ENCODE results near the gene RASA2.
A peak's percentile ranks its signal among the peaks of the same experiment; 100 is the strongest.

Gene RASA2, protein sequence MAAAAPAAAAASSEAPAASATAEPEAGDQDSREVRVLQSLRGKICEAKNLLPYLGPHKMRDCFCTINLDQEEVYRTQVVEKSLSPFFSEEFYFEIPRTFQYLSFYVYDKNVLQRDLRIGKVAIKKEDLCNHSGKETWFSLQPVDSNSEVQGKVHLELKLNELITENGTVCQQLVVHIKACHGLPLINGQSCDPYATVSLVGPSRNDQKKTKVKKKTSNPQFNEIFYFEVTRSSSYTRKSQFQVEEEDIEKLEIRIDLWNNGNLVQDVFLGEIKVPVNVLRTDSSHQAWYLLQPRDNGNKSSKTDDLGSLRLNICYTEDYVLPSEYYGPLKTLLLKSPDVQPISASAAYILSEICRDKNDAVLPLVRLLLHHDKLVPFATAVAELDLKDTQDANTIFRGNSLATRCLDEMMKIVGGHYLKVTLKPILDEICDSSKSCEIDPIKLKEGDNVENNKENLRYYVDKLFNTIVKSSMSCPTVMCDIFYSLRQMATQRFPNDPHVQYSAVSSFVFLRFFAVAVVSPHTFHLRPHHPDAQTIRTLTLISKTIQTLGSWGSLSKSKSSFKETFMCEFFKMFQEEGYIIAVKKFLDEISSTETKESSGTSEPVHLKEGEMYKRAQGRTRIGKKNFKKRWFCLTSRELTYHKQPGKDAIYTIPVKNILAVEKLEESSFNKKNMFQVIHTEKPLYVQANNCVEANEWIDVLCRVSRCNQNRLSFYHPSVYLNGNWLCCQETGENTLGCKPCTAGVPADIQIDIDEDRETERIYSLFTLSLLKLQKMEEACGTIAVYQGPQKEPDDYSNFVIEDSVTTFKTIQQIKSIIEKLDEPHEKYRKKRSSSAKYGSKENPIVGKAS

DNA sequence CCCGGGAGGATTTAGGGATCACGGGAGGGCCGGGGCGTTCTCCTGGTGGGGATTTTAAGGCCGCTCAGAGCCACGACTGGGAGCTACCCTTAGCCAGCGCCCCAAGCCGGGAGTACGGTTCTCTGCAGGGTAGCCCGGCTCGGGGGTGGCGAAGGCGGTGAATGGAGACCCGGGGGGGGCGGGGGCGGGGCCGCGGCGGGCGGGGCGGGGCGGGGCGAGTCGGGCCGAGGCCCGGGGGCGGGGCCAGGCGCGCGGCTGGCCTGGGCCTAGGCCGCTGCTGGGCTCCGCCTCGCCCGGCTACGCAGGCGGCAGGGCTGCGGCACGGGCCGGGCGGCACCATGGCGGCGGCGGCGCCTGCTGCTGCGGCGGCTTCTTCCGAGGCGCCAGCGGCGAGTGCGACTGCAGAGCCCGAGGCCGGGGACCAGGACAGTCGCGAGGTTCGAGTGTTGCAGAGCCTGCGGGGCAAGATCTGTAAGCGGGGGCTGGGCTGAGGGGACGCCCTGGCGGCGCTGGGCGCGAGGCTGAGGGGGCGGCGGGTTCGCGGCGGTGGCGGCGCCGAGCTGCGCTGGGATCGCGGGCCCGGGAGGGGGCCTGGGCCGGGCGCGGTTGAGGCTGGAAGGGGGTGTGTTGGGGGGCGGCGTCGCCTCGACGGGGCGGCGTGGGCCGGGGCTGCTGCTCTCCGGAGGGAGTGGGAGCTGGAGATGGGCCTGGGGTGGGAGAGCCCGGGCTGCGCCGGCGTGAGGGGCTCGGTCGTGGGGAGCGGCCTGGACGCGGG is at the start of gene RASA2:
TSS of gene RASA2 (plus strand) at position 282 of the 775 bp plus-strand sequence. CDS start at position 339, 57 bp downstream.
- peak; percentile 81 for DNase-seq

DNA sequence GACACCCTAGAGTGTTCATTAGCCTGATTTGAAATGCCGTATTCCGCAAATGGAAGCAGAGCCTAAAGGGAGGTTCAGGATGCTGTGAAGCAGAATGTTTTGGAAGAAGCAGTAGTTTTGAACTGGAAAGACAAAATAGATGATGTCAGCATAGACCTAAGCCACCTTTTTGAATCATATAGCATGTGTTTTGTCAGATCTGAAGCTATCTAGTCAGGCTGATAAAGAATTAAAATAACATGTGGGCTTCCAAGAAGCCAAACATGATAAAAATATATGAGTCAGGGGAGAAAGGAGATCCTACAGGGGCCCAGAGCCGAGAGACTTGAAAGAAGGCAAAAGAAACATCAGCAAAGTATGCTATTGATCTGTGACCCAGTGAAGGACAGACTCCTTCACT is 47.2 kb upstream of the RASA2 start:
- DNase-seq, result no peak

DNA sequence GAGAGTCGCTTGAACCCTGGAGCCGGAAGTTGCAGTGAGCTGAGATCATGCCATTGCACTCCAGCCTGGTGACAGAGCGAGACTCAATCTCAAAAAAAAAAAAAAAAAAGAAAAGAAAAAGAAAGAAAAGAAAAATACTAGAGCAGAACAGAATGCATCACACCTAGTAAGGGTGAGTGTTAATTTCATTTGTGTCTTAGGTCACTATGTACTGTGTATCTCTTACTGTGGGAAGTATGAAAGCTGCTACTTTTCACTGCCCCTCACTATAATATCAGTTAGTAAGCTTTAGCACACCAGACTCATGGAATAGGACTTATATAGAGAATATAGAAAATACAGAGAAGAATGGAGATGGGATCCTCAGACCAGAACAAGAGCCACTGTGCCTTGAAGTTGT is 45.9 kb upstream of the RASA2 start:
- no peak for DNase-seq

DNA sequence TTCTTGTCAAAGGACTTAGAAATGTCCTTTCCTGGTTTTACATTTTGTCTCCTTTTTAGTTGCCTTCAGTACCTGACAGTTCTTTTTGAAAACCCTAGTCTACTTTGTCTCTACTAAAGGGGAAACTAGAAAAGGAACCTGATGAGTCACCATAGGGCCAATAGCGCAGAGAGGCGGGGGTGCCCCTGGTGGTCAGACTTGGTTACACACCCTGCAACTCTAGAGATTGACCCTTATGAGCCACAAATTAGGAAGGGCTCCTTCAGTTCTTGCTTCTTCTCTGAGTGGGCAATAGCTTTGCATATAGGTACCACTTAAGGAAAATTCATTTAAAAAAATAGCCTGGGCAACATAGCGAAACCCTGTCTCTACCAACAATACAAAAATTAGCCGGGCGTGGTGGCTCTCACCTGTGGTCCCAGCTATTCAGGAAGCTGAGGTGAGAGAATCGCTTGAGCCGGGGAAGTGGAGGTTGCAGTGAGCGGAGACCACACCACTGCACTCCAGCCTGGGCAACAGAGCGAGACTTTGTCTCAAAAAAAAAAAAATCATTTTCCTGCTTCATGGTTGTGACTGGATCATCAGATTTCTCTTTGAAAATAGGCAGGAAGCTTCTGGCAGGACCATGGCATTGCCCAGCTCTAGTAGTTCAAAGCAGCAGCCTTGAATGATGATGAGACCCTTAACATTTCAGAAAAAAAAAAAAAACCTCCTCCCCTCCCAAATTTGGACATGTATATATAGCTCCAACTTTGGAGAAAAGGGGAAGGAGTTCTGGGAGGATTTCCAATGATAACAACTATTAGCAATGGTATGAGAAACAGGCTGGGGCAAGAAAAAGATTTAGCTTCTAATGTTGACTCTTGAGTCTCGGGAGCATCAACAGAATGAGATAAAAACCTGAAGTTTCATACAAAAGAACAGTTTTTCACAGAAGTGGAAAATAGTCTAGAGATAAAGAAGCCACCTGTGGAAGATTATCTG is 45.2 kb upstream of the RASA2 start:
- peak; percentile 85 for DNase-seq

DNA sequence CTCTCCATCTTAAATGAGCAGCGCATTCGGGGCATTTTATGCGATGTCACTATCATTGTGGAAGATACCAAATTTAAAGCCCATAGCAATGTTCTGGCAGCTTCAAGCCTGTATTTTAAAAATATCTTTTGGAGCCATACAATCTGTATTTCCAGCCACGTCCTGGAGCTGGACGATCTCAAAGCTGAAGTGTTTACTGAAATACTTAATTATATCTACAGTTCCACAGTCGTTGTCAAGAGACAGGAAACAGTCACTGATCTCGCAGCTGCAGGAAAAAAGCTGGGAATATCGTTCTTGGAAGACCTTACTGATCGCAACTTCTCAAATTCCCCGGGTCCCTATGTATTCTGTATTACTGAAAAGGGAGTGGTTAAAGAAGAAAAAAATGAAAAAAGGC is 44.4 kb upstream of the RASA2 start:
- no peak for DNase-seq

DNA sequence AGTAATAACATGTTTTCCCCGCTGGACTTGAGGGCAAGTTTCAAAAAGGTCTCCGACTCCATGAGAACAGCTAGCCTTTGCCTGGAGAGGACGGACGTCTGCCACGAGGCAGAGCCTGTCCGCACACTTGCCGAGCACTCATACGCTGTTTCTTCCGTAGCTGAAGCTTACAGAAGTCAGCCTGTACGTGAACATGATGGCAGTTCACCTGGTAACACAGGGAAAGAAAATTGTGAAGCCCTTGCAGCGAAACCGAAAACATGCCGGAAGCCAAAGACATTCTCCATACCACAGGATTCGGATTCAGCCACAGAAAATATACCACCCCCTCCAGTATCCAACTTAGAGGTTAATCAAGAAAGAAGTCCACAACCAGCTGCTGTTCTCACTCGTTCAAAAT is 43.9 kb upstream of the RASA2 start:
- DNase-seq, result no peak

DNA sequence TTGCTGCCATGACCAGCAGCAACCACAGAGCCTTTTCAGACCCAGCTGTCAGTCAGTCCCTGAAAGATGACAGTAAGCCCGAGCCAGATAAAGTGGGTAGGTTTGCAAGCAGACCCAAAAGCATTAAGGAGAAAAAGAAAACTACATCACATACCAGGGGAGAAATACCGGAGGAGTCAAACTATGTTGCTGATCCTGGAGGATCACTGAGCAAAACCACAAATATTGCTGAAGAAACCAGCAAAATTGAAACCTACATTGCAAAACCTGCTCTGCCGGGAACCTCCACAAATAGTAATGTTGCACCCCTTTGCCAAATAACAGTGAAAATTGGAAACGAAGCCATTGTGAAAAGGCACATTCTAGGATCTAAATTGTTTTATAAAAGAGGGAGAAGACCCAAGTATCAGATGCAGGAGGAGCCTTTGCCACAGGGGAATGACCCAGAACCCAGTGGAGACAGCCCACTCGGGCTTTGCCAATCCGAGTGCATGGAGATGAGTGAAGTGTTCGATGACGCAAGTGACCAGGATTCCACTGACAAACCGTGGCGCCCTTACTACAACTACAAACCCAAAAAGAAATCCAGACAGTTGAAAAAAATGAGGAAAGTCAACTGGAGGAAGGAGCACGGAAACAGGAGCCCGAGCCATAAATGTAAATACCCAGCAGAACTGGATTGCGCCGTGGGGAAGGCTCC is 42.1 kb upstream of the RASA2 start:
- no peak for DNase-seq

DNA sequence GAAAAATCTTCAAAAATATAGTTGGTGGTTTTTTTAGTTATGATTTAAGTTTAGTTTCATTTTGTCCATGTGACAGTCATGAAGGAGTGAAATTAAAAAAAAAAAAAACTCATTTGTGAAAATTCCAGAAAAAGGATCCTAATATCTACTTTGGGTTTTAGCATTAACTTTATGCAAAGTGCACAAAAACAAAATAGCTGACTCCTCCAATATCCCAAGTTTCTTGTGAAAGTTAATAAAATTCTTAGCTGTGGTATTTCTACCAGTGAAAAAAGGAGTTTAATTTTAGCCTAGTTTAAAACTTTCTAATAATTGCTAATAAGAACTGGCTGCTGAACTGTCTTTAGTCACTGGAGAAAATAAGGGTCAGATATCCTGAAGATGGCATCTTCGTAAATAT is 40.8 kb upstream of the RASA2 start:
- DNase-seq, result no peak

DNA sequence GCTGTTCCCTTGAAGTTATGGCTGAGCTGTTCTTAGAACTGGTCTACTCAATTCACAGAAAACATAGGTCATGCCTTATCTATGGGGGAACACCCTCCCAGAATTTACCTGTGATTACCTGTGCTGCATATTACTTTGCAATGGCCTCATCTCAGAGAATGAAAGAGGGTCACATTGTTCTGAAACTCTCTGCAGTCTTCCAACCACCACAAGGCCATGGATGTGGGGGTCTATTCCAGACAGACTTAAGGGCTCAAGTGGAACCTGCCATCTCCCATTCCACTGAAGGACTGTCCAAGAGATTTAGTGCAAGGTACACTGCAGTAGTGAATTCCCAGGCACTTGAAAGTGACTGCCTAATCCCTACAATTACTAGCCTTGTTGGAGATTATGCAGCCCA is 40.1 kb upstream of the RASA2 start:
- no peak for DNase-seq

DNA sequence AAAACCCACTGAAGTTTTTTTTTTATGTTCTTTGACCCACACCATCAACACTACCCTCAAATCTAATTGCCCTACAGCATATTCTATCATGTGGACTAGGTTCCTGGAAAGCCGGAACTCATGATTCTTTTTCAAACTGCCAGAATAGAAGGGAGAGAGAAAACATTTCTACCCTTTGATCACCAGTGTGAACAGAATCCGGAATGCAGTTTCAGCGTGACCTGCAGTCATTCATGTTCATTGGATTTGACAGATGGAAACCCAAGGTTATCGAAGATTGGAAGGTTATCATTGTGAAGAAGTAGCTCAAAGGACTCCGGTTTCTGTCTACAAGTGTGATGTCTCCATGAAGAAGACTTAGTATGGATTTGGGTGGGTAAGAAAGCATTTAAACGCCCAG is 39.4 kb upstream of the RASA2 start:
- DNase-seq, result no peak

DNA sequence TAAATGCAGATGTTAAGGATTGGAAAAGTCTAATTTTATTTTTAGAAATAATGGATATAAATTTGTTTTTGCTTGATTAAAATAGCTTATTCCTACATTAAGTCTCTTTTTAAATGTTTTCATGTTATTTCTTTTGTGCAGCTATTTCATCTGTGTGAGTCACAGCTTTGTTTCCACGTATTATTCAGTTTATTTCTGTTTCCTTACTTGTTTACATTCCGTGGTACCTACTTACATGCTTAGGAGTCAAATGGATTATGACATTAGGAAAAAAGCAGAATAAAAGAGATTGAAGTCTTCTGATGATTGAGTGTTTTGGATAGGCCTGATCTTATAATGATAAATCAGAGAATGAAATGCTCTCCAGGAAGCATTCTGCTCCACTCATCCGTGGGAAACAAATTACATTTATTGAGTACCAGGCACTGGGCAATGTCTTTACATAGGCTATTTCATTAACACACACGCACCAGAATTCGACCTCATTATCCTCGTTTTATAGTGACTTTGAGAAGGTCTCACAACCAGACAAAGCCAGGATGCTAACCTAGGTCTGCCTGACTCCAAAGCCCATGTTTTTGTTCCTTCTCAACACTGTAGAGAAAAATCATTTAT is 38.1 kb upstream of the RASA2 start:
- no peak for DNase-seq

DNA sequence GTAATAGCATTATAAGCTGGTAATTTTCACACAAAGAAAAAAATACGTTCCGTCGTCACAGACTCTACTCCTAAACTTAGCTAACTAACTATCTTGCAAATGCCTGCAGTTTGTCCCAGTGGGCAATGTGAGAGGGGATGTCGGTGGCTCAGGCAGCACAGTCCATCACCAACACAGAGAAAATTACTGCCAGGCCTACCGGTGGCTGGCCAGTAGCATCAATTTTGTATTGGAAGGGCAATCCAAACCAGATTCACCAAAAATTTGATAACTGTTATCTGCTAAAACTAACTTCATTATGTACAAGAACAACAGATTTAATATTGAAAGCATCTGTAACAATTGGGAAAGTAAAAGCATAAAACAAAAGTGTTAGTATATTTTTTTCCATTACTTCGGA is 37.4 kb upstream of the RASA2 start:
- DNase-seq, result no peak

DNA sequence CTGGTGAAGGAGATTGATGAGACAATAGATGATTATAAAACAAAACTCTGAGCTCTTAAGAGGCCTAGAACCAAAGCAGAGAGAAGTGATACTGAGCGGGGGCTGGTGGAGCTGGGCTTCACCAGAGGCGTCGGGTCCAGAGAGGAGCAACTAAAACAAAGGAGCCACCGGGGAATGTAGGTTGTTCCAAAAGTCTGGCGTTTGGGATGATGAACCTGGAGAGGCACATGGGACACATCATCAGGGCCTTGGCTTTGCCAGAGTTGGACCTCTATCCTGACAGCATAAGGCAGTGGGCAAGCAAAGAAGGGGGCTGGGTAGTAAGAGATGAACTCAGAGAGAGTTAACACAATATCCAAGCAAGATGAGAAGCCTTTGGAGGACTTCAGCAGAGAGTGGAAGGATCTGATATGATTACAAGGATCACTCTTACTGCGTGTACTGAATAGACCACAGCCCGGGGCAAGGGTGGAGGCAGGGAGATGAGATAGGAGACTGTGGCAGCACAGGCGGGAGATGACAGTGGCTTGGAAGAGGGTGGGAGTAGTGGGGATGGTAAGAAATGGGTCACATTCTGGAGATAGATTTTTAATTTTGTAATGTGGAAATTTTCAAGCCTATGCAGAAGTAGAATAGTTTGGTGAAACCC is 36.0 kb upstream of the RASA2 start:
- DNase-seq, result no peak

DNA sequence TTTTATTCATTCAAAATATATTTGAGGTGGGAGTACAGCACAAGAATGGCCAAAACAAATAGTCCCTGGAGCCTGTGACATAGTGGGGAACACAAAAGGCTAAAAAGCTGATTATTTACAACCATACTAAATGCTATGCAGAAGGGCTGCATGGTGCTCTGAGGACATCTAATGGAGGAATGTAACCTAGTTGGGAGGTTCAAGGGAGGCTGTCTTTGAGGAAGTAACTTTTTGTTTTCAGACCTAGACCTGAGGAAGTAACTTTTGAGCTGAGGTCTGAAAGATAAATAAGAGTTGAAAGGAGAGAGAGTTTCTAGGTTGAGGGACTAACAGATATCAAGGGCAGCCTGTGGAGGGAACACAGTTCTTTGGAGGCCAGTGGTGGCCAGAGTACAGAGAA is 34.8 kb upstream of the RASA2 start:
- peak; percentile 53 for DNase-seq

DNA sequence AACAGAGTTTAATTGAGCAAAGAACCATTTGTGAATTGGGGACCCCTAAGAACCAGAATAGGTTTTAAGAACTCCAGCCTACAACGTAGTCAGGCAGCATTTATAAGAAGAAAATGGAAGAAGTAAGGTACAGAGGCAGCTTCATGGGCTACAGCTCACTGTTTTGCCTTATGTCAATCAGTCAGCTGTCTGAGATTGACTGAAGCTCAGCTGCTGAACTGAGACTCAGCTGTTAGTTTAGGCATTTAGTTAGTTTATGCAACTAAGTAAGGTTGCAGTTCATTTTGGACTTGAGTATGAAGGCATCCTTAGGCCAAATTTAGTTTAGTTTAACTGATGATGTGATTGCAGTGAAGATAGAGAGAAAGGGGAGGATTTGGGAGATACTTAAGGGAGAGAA is 34.1 kb upstream of the RASA2 start:
- DNase-seq, result no peak

DNA sequence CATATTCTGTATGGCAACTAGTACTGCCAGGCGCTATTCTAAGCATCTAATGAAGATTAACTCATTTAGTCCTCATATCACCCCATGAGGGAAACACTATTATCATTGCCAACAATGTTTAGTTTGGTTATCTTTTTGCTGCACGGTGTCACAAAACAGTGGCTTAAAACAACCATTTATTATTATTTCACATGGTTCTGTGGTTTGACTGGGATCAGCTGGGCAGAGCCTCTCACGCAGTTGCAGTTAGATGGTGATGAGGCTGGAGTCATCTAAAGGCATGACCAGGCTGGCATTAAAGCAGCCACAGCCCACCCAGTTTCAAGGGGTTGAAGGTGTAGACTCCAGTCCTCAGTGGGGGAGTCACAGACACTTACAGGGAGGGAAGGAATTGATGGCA is 32.8 kb upstream of the RASA2 start:
- no peak for DNase-seq

DNA sequence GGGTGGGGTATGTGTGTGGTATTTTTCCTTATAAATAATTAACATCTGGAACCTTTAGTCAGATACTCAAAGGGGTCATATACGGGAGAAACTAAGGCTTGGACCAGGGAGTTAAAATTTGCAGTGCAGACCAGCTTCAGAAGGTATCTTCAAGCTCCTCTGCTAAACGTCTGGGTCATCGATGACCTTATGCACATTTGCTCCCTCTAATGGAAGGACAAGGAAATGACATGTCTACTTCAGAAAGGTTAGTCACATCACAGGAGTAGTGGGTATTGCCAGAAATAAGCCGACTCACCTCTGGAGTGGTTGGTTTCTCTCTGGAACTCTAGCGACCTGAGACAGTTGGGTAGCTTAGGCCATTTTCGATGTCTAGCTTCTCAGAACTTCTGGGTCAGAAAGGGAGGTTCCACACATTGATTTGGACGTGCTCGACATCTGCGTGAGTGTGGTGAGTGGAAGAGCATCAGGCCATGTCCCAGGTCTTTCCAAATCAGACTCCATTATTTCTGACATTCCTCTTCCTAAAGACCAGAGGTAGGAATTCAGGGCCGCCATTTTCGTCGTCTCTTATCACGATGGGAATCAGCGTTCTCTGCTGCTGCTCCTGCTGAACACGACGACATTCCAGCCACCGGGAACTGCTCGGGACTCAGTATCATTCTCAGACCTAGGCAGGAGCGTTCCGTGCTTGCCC is 31.8 kb upstream of the RASA2 start:
- peak; percentile 27 for DNase-seq

DNA sequence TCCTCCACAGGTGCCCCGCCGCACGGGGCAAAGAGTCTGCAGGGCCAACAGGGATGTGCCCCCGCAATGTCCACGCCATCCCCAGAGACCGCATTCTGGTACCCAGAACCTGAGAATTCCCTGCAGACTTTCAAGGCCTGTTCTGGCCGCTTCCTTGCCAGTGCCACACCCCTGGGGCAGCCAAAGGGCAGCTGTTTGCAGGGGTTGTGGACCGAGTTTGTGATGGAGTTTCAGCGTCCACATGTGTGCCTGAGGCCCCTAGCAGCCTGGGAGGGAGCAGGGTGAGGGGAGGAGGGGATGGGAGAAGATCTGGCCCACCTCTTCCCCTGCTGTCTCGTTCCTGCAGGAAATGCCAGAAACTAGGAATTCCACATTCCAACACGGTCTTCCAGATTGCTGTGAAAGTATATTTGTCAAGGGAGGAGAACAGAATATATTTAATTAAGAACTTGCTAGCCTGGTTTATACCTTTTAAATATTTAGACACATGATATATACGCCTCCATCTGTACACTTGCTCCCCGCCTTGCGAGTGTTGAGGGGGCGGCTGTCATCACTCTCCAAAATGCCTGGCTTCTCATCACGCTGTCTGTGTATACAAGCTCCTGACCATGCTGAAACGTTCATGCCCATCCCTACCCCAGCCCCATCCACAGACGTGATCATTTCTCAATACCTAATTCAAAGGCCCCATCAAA is 31.1 kb upstream of the RASA2 start:
- no peak for DNase-seq

DNA sequence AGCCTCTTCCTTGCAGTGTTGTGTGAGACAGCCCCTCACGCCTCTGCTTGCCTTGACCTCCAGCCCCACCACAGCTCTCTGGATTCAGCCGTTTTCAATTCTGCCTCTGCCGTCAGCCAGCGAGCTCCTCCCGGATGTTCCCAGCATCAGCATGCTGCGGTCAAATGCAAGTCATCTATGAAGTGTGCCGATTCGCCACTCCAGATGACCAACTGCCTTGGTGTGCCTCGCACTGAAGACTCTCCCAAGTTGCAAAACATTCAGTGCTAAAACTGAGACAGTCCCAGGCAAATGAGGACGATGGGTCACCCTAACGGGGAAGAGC is 30.6 kb upstream of the RASA2 start:
- DNase-seq, result no peak

All from CD4-positive, alpha-beta T cell treated with Interleukin-17A for 4 hours (primary cell).